IPS-NIHi11 (cell line): ENCODE results near the gene GRID1.

Experiments
- DNase-seq: peaks from one replicate; pipeline ENCODE4 v3.0.0; 2012; ENCODE audit warnings: mixed read lengths, low spot score

The GRID1 gene

GRCh38 chr10:86337121-86337601 lies 29.4 kb downstream of the GRID1 start:
- DNase-seq, result no peak

GRCh38 chr10:86336341-86336740 lies 30.3 kb downstream of the GRID1 start:
- DNase-seq, result no peak

GRCh38 chr10:86335831-86336230 lies 30.8 kb downstream of the GRID1 start:
- DNase-seq, result no peak

GRCh38 chr10:86335257-86335656 lies 31.3 kb downstream of the GRID1 start:
- no peak for DNase-seq

- peak; percentile 80 for DNase-seq
These were observed 32.0 kb downstream of the GRID1 start for GRCh38 chr10:86334488-86335085.

GRCh38 chr10:86333826-86334487 lies 32.6 kb downstream of the GRID1 start:
- no peak for DNase-seq

GRCh38 chr10:86331861-86332260 lies 34.7 kb downstream of the GRID1 start:
- no peak for DNase-seq

- DNase-seq, result peak; percentile 45
These were observed 35.5 kb downstream of the GRID1 start for GRCh38 chr10:86330778-86331763.

GRCh38 chr10:86329896-86330680 lies 36.5 kb downstream of the GRID1 start:
- no peak for DNase-seq

GRCh38 chr10:86329093-86329710 lies 37.4 kb downstream of the GRID1 start:
- peak; percentile 49 for DNase-seq

- DNase-seq, result no peak
These were observed 38.5 kb downstream of the GRID1 start for GRCh38 chr10:86327954-86328725.

- peak; percentile 53 for DNase-seq
These were observed 41.4 kb downstream of the GRID1 start for GRCh38 chr10:86325158-86325557.

GRCh38 chr10:86321568-86321967 lies 45.0 kb downstream of the GRID1 start:
- no peak for DNase-seq

GRCh38 chr10:86319676-86320075 lies 46.9 kb downstream of the GRID1 start:
- no peak for DNase-seq

- DNase-seq, result no peak
These were observed 48.5 kb downstream of the GRID1 start for GRCh38 chr10:86317949-86318725.

GRCh38 chr10:86316990-86317389 lies 49.6 kb downstream of the GRID1 start:
- no peak for DNase-seq

- no peak for DNase-seq
These were observed 50.2 kb downstream of the GRID1 start for GRCh38 chr10:86316274-86316835.

- DNase-seq, result no peak
These were observed 51.0 kb downstream of the GRID1 start for GRCh38 chr10:86315549-86315942.
